ENCODE results near the gene RAB20. TPM values are rescaled to one million over a fixed set of nuclear protein-coding genes. Genes with fewer than 3 reads are reported as not detected.

Gene RAB20
- total RNA-seq, 1 experiment from 2014 or later, result 0.36 TPM

DNA sequence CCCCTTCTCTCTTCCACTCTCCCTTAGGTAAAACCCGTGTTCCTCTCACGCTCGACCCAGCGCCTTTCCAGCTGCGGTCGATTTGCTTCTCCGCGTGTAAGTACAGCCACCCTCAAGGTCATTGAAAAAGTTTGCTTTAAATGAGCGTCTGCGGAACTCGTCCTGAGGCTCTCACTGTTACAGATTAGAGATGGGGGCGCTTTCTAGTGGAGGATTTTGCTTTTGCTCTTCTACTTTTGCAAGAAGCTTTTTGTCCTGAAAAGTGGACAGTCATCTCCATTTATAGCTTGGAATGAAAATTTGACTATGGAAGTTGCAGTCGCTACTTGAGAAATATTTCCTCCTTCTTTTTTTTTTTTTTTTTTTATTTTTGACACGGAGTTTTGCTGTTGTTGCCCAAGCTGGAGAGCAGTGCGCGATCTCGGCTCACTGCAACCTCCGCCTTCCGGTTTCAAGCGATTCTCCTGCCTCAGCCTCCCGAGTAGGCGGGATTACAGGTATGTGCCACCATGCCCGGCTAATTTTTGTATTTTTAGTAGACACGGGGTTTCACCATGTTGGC is 595 bp upstream of the RAB20 start:
- DNase-seq, result no peak

DNA sequence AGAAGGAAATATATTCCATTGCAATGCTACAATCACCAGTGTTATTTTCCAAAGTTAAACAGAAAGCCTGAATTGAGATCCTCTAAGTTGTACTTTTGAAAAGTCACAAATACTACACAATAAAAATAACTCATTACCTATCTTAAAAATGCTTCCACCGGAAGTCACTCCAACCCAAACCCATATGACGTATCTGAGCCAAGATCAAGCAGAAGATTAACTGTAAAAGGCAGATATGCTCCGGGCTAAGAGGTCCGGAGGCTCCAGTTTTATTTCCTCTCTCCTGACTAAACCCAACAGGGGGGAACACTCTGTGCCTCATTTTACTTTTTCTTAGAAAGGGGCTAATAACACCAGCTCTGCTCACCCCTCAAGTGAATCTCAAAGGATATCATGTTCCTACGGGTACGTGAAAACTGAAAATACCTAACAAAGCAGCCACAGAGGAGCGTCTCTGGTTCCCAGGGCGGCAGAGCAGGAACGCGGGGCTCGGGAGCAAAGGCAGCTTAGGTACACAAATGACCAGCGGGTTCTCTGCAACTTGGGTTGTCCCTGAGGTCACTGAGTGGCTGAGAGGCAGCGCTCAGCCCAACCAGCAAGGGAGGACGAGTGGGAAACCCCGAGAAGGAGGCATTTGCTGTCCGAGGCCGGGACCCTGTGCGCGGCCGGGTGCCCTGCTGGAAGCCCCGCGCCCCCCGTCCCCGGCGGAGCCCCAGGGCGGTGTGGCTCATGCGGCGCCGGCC is 750 bp downstream of the RAB20 start:
- H3K27me3 ChIP-seq, result peaks cover 10% of the 10 kb centered on the region; the same call in 1 of the 2 replicates
- H3K36me3 ChIP-seq, result no peaks in the 10 kb centered on the region
- H3K9me3 ChIP-seq, result no peaks in the 10 kb centered on the region
- no peak for DNase-seq
- peak overlapping the region; percentile 74 for H3K4me3 ChIP-seq

More for the DNA sequence above, 595 bp upstream of the RAB20 start:
- H3K36me3 ChIP-seq, result no peaks in the 10 kb centered on the region
- peaks cover 10% of the 10 kb centered on the region; the same call in 1 of the 2 replicates for H3K27me3 ChIP-seq
- H3K4me3 ChIP-seq, result peak overlapping the region; percentile 74
- no peaks in the 10 kb centered on the region for H3K9me3 ChIP-seq

DNA sequence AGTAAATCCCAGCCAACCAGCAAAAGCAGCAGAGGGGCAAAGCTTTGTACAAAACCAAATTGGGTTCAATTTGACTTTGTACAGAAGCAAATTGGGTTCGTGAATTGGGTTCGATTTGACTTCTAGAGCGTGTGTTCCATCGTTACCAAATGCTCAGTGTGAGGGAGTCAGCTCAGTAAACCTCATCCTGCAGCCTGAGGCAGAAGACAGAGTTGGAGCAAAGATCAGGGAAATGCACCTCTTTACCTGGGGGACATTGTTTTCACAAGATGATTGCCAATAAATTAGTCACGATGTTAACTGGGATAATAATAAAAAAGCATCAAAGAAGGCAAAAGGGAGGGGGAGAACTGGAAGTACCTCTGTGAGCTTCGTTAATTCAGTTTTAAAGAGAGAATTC is 1.5 kb downstream of the RAB20 start:
- Histone ChIP-seq H3K36me3 (no peaks in the 10 kb centered on the region), H3K4me3 (no peak overlapping the region), H3K27me3 (peaks cover 10% of the 10 kb centered on the region; the same call in 1 of the 2 replicates), H3K9me3 (no peaks in the 10 kb centered on the region)
- DNase-seq, result no peak

DNA sequence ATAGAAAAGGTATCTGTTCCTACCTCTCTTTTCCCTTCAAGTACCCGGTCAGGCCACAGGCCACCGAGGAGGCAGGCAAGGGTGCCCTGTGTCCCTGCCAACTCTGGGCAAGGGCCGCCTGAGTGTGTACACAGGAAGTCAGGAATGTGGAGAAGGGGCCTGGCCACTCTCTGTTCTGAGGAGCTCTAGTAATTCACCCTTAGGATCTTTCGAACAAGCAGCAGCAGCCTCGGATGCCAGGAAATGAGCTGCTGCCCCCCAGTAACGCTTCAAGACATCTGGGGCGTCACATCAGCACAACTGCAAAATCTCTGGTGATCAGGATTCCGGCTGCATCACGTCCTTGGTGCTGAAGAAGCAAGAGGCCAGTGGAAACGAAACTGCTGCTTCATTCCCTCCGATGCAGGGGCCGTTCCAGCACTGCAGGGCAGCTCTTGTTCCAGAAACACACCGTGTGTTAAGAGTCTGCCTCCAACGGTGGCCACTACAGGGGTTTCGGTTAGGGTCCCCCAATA is 2.0 kb downstream of the RAB20 start:
- H3K9me3 ChIP-seq, result no peaks in the 10 kb centered on the region
- no peak for DNase-seq
- H3K27me3 ChIP-seq, result peaks cover 10% of the 10 kb centered on the region; the same call in 1 of the 2 replicates
- H3K4me3 ChIP-seq, result no peak overlapping the region
- no peaks in the 10 kb centered on the region for H3K36me3 ChIP-seq

DNA sequence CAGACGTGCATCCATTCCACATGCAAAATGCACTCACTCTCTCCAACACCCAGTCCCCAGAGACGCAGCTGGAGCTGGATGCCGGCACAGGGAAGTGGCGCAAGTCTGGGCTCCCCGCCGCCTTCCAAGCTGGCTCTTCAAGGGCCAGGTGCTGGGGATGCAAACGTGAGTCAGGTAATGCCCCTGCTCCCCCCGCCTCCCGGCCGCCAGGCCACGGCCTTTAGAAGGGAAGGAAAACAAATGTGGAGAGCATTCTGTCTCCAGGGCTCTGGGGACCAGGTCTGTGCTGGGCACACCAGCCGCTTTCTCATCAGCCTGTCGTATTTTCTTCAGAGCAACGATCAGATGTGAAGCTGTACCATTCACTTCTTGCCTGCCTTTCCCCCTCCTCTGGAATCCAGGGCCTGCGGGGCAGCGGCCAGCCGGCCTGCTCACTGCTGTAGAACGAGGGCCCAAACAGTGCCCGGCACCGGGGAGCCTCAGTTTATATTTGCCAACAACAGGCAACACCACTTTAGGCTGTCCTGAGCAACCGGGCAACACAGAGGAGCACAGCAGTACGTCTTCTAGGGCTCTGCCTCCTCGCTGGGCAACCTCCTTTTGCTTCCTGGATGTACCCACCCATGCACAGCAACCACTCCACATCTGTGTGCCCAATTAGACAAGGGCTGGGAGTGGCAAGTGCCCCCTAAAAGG is 3.8 kb downstream of the RAB20 start:
- peaks cover 10% of the 10 kb centered on the region; the same call in 1 of the 2 replicates for H3K27me3 ChIP-seq
- no peaks in the 10 kb centered on the region for H3K9me3 ChIP-seq
- no peak for DNase-seq

DNA sequence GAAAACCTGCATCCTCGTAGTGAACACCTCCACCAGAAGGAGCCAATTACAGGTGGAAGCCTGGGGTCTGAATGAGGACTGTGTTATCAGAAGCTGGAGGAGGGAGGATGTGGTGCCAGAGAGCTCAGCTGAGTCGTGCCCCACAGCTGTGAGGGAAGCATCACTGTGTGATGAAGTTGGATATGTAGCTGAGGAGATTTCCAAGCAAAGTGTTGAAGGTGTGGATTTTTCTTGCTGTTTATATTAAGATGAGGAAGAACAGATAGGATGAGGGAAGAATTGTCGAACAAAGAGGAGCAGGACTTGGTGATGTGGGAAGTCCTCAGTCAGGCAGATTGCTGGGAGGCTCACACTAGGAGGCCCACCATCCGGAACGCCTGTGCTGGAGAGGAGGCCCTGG is 4.4 kb downstream of the RAB20 start:
- no peak for DNase-seq
- Histone ChIP-seq H3K27me3 (peaks cover 7% of the 10 kb centered on the region; the same call in 1 of the 2 replicates), H3K36me3 (no peaks in the 10 kb centered on the region), H3K9me3 (no peaks in the 10 kb centered on the region), H3K4me3 (no peak overlapping the region)

More for the DNA sequence above, 3.8 kb downstream of the RAB20 start:
- no peaks in the 10 kb centered on the region for H3K36me3 ChIP-seq
- no peak overlapping the region for H3K4me3 ChIP-seq

DNA sequence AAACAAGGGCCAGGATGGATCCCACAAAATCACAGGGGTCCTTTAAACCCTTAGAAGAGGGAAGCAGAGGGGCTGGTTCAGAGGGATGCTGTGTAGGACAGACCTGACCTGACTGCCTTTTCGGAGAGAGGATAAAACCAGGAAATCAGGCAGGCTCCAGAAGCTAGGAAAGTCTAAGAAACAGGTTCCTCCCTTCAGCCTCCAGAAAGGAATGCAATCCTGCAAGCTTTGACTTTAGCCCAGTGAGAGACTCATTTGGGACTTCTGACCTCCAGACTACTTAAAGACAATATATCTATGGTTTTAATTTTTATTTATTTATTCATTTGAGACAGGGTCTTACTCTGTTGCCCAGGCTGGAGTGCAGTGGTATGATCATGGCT is 5.3 kb downstream of the RAB20 start:
- H3K27me3 ChIP-seq, result peaks cover 5% of the 10 kb centered on the region; the same call in 1 of the 2 replicates
- no peaks in the 10 kb centered on the region for H3K9me3 ChIP-seq

DNA sequence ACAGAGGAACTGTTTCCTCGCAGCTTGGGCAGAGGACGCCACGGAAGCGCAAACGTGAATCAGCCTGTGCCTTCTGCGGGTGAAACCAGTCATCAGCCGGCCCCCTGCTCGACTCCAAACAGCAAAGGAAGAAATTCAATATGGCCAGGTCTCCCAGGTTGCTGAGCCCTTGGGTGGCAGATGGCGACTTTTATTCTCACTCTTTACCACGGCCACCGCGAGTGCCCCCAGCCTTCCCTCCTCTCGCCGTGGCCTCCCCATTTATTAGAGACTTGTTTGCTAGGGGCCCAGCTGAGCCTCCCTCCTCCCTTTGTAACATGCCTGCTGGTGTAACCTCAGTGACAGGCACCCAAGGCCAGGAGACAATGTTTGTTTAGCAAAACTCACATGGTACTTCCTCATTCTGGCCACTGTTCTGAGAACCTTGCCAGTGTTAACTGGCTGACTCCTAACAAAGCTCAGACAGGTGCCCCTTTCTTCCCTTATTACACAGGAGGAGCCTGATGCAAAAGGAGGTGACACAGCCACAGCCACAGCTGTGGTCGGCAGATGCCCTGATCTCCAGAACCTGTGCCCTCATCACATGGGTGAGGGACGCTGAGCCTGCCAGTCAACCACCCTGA is 5.8 kb downstream of the RAB20 start:
- Histone ChIP-seq H3K9me3 (no peaks in the 10 kb centered on the region), H3K27me3 (no peaks in the 10 kb centered on the region), H3K4me3 (no peak overlapping the region), H3K36me3 (no peaks in the 10 kb centered on the region)
- DNase-seq, result no peak

More for the DNA sequence above, 5.3 kb downstream of the RAB20 start:
- no peak for DNase-seq
- H3K36me3 ChIP-seq, result no peaks in the 10 kb centered on the region
- H3K4me3 ChIP-seq, result no peak overlapping the region

DNA sequence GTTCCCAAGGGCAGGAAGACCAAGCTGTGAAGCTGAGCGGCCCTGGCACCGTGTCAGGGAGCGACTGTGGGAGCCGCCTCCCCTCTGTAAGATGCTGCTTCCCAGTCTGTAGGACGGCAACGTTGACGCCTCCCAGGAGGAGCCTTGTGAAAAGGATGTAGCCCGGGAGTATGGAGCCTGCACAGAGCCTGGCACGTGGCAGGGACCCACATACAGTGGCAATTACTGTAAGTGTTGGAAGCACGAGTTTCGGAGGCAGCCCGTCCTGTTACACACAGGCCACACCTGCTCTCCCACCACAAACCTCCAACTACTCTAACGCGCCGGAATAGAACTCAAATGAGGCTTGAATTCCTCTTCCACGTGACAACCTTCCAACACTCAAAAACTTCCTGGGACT is 6.6 kb downstream of the RAB20 start:
- Histone ChIP-seq H3K27me3 (no peaks in the 10 kb centered on the region), H3K4me3 (no peak overlapping the region), H3K9me3 (no peaks in the 10 kb centered on the region), H3K36me3 (no peaks in the 10 kb centered on the region)
- no peak for DNase-seq

DNA sequence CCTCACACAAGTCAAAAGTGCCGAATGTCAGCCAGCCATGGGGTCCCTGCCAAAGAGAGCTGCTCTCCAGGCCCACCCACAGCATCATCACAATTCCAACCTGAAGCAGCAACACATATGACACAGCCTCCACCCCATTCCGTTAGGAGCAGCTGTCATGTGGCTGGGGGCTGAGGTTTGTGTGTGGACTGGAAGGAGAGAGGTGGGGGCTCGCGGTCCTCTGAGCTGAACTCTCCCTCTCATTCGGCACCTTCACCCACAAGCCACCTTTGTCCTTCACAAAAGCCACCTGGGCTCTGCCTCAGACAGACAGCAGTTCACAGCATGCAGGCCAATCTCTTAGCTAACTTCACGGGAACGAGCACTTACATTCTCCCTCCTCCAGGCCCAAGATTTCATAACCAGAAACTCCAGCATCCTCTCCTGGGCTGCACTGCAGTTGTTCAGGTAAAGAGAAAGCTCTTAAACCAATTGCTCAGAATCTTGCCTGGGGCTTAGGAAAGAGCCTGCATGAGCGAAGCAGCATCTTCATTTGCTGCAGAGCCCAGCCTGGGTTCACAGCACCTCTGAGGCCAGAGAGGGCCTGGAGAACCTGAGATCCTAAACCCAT is 7.2 kb downstream of the RAB20 start:
- no peaks in the 10 kb centered on the region for H3K36me3 ChIP-seq
- no peaks in the 10 kb centered on the region for H3K27me3 ChIP-seq
- DNase-seq, result no peak
- no peaks in the 10 kb centered on the region for H3K9me3 ChIP-seq
- no peak overlapping the region for H3K4me3 ChIP-seq

DNA sequence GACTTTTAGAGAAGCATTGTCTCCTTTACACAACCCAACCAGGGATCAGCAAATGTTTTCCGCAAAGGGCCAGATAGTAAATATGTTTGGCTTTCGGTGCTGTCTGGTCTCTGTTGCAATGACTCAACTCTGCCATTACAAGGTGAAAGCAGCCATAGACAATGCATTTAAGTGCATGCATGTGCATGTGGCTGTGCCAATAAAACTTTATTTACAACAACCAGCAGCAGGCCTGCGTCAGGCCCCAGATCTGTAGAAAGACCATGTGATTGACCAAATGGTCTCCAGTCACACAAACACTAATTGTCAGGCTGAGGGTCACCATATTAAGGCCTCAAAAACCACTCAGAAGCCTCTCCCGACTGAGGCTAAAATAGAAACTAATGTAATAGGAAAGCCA is 8.1 kb downstream of the RAB20 start:
- H3K4me3 ChIP-seq, result no peak overlapping the region
- H3K36me3 ChIP-seq, result no peaks in the 10 kb centered on the region
- no peak for DNase-seq
- no peaks in the 10 kb centered on the region for H3K9me3 ChIP-seq
- H3K27me3 ChIP-seq, result no peaks in the 10 kb centered on the region

DNA sequence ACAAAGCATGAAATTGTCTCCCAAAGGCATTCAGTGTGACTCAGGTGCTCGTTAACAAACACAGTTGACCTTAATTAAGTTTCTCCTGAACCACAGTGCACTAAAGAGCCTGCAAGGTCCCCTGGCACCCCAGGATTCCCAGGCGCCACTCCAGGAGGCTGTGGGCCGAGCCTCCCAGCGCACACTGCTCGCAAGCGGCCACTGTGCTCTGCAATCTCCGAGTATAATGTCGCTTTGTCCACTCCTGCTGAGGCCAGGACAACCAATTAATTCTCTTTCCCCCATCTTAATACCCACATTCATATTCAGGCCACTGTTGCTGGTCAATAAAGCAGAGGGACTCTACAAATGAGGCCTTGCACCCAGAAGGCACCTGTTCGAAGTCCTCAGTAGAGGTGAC is 8.8 kb downstream of the RAB20 start:
- H3K27me3 ChIP-seq, result no peaks in the 10 kb centered on the region
- H3K36me3 ChIP-seq, result no peaks in the 10 kb centered on the region
- H3K4me3 ChIP-seq, result no peak overlapping the region
- no peak for DNase-seq
- no peaks in the 10 kb centered on the region for H3K9me3 ChIP-seq

DNA sequence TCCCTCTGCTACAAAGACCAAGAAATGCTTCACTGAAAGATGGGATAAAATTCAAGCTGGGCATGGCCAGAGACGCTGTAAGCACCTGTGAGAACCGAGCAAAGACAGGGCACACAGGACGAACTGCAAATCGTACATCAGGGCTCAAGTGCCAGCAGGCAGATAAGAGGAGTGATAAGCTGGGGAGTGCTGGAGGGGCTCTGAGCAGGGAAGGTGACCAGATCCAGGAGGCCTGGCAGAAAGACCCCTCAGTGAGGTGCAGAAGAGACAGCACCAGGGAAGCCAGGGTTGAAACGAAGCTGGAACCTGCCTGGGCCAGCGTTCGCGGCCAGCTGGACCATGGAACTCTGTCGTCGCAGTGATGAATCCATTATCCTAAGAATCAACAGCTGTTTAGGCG is 10.2 kb downstream of the RAB20 start:
- no peaks in the 10 kb centered on the region for H3K36me3 ChIP-seq
- no peaks in the 10 kb centered on the region for H3K27me3 ChIP-seq
- no peaks in the 10 kb centered on the region for H3K9me3 ChIP-seq
- no peak overlapping the region for H3K4me3 ChIP-seq
- DNase-seq, result no peak

DNA sequence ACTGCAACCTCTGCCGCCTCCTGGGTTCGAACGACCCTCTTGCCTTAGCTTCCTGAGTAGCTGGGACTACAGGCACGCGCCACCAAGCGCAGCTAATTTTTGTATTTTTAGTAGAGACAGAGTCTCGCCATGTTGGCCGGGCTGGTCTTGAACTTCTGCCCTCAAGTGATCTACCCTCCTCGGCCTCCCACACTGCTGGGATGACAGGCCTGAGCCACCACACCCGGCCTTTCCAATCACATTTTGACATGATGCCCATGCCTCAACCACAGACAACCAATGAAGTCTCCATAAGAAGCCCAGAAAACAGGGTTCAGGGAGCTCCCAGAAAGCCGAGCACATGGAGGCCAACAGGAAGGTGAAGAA is 11.7 kb downstream of the RAB20 start:
- Histone ChIP-seq H3K27me3 (no peaks in the 10 kb centered on the region), H3K9me3 (no peaks in the 10 kb centered on the region), H3K4me3 (no peak overlapping the region), H3K36me3 (no peaks in the 10 kb centered on the region)
- DNase-seq, result no peak

DNA sequence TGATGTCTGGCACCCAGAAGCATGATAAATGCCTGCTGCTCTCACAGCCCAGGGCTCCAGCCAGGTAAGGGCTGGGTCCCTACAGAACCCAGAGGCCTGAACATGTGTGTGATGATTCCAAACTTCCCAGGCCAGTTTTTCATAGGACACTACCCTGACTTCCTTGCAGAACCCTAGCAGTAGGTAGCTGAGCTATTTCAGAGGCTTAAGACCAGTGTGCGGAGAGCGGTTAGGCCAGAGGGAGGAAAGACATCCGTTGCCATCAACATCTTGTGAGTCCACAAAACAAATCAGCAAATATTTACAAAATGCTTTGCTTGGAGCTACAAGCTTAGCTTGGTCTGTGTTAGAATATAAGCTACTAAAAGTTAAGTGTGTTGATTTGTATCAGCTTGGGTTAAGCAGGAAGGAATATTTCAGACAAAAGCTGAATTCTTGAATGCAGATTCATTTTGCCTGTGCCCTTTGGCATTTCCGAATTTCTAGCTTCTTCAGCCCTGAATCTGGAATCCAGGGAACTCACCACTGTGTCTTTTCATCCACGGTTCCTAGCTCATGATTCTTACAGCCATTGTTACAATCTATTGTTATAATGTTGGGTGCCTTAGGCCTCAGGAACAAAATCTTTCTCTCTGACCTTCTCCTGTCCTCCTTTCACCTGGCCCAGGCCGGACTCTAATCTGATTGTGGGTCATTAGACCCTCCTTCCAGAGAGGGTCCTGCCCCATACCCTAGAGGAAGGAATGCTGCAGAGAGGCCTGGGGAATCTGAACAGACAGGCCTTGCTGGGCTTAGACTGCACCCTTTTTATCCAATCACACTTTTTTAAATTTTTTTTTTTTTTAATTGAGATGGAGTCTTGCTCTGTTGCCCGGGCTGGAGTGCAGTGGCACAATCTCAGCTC is 12.4 kb downstream of the RAB20 start:
- no peak overlapping the region for H3K4me3 ChIP-seq
- H3K36me3 ChIP-seq, result no peaks in the 10 kb centered on the region
- no peaks in the 10 kb centered on the region for H3K27me3 ChIP-seq
- no peak for DNase-seq
- H3K9me3 ChIP-seq, result peaks cover under 1% of the 10 kb centered on the region; the same call in 1 of the 2 replicates

DNA sequence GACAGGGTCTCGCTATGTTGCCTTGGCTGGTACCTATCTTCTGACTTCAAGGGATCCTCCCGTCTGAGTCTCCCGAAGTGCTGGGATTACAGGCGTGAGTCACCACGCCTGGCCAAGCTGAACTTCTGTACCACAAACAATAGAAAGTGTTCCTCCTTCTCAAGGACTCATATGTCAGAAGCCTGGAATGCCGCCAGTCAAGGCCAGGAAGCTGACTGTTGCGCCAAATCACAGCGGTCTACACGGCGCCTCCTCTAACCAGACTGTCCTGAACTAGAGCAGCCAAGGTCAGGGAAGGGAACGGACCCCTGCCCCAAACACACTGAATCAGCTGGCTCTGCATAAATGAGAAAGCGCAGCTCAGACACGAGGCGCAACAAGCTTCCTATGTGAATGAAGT is 14.6 kb downstream of the RAB20 start:
- DNase-seq, result peak; percentile 97
- Histone ChIP-seq H3K4me3 (no peak overlapping the region), H3K36me3 (no peaks in the 10 kb centered on the region)

More for the DNA sequence above, 14.6 kb downstream of the RAB20 start:
- no peaks in the 10 kb centered on the region for H3K27me3 ChIP-seq
- H3K9me3 ChIP-seq, result peaks cover 3% of the 10 kb centered on the region
